ENCODE measurements around the gene MAN1A2.

Gene MAN1A2

GRCh38 chr1:117371441-117372151, 4.3 kb downstream of the MAN1A2 start:
- TF ChIP-seq, protein P1, sequence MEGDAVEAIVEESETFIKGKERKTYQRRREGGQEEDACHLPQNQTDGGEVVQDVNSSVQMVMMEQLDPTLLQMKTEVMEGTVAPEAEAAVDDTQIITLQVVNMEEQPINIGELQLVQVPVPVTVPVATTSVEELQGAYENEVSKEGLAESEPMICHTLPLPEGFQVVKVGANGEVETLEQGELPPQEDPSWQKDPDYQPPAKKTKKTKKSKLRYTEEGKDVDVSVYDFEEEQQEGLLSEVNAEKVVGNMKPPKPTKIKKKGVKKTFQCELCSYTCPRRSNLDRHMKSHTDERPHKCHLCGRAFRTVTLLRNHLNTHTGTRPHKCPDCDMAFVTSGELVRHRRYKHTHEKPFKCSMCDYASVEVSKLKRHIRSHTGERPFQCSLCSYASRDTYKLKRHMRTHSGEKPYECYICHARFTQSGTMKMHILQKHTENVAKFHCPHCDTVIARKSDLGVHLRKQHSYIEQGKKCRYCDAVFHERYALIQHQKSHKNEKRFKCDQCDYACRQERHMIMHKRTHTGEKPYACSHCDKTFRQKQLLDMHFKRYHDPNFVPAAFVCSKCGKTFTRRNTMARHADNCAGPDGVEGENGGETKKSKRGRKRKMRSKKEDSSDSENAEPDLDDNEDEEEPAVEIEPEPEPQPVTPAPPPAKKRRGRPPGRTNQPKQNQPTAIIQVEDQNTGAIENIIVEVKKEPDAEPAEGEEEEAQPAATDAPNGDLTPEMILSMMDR (IDR thresholded peaks at IDR 0.05; ENCODE audit: extremely low read depth, insufficient read depth, missing control alignments): no peak
- DNase-seq (ENCODE audit: low spot score): no peak
- in situ Hi-C loops (cut with MboI; ENCODE audit: low pct_unique_long_range_greater_than_20kb, low sequenced_read_pairs, unreplicated experiment): no loop called here

DNA sequence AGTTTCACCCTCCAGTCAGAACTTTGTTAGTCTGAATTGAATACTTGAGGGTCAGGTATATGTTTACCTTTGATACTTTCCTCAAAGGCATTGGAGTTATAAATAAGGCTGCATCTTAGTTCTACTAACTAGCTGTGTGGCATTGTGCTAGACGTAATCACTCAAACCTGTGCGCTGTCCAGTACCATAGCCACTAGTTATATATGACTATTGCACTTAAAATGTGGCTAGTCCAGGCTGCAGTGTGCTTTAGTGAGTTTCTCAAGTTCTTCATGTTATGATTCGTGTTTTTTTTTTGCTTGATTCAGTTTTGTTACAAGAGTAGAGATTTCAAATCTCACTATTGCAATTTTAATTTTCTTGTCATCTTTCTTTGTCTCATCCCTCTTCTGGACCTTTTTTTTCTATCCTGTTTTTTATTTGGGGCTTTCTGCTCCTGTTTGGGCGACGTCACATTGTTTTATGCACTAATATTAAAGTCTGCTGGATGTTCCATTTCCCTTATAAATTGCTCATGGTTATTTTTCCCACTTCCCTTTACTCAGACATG, 5.7 kb downstream of the MAN1A2 start:
- no peak for DNase-seq (ENCODE audit: low spot score)
- TF ChIP-seq, protein P1 (IDR thresholded peaks at IDR 0.05; ENCODE audit: extremely low read depth, insufficient read depth, missing control alignments): no peak
- in situ Hi-C loops (cut with MboI; ENCODE audit: low pct_unique_long_range_greater_than_20kb, low sequenced_read_pairs, unreplicated experiment): no loop called here

DNA sequence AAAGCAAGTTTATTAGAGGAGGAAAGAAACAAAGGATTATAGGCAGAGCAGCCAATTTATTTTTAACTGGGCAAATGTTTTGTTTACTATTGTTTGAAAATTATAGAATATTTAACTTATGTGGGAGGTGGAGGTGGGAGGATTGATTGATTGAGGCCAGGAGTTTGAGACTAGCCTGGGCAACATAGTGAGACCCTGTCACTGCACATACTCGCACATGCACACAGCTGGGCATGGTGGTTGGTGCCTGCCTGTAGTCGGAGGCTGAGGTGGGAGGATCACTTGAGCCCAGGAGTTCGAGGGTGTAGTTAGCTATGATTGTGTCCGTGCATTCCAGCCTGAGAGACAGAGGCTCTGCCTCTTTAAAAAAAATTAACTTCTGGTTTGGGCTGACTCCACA, 6.7 kb downstream of the MAN1A2 start:
- DNase-seq (ENCODE audit: low spot score): no peak
- TF ChIP-seq, protein P1 (IDR thresholded peaks at IDR 0.05; ENCODE audit: extremely low read depth, insufficient read depth, missing control alignments): no peak
- in situ Hi-C loops (cut with MboI; ENCODE audit: low pct_unique_long_range_greater_than_20kb, low sequenced_read_pairs, unreplicated experiment): no loop called here

DNA sequence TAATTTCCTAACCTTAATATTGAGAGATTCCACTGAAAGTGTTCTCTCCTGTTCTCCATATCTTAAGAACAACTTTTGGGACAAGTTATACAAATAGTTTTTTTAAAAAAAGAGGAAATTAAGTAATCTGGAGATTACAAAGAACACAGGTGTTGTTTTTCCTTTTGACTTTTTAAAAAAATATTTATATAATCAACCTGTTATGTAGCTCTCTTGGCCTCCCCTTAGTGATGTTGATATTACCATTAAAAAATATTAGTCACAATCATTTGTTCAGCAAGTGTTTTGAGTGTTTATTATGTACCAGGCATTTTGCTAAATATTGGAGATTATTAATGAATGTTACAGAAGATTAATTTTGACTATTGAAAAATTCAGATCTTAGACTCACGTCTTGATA, 8.1 kb downstream of the MAN1A2 start:
- in situ Hi-C loops (cut with MboI; ENCODE audit: low pct_unique_long_range_greater_than_20kb, low sequenced_read_pairs, unreplicated experiment): no loop called here
- TF ChIP-seq, protein P1 (IDR thresholded peaks at IDR 0.05; ENCODE audit: extremely low read depth, insufficient read depth, missing control alignments): no peak

DNA sequence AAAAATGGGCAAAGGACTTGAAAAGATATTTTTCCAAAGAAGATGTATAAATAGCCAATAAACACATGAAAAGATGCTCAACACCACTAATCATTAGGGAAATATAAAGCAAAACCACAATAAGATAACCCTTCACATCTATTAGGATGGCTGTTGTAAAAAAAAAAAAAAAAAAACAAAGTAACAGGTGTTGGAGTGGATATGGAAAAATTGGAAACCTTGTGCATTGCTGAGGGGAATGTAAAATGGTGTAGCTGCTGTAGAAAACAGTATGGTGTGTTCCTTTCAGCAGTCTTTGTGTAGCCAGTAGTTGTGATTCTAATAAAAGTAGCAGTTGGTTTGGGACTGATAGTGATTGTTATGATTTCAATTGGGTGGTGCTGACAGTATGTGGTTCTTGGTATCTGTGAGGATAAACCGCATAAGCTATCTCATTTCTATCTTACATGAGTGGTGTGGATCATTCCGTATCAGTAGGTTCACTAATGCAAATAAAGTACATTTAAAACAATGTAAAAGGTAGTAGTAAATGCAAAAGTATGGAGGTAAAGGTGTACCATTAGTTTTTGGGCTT, 19.9 kb downstream of the MAN1A2 start:
- DNase-seq (ENCODE audit: low spot score): no peak
- TF ChIP-seq, protein P1 (IDR thresholded peaks at IDR 0.05; ENCODE audit: extremely low read depth, insufficient read depth, missing control alignments): no peak
- in situ Hi-C loops (cut with MboI; ENCODE audit: low pct_unique_long_range_greater_than_20kb, low sequenced_read_pairs, unreplicated experiment): no loop called here

More for the DNA sequence above, 8.1 kb downstream of the MAN1A2 start:
- no peak for DNase-seq (ENCODE audit: low spot score)

- in situ Hi-C loops (cut with MboI; ENCODE audit: low pct_unique_long_range_greater_than_20kb, low sequenced_read_pairs, unreplicated experiment): no loop called here
- TF ChIP-seq, protein P1 (IDR thresholded peaks at IDR 0.05; ENCODE audit: extremely low read depth, insufficient read depth, missing control alignments): no peak
- DNase-seq (ENCODE audit: low spot score): no peak
These were observed 21.1 kb downstream of the MAN1A2 start for GRCh38 chr1:117388328-117388727.
